Measurements from ENCODE around the gene GTF2IRD2. TPM values are rescaled to one million over a fixed set of nuclear protein-coding genes. Genes with fewer than 3 reads are reported as not detected.

Gene GTF2IRD2
- 1.9 and 9.6 TPM in 2 replicates for total RNA-seq

GRCh38 chr7:74850833-74851721, at the start of gene GTF2IRD2:
Gene GTF2IRD2 (minus strand): TSS chr7:74851605. CDS start chr7:74836378, 15,227 bp downstream.

GRCh38 chr7:74773760-74774750, 77.3 kb downstream of the GTF2IRD2 start, which contains the start of gene NCF1:
Gene NCF1 (plus strand): TSS chr7:74774011. CDS start chr7:74774032, 21 bp downstream.

Other genes starting within 250 kb of the GTF2IRD2 start
- 113 and 119 TPM in 2 replicates for gene GTF2I, start 193.9 kb downstream of the GTF2IRD2 start, total RNA-seq
- gene NCF1, start 77.6 kb downstream of the GTF2IRD2 start, total RNA-seq = 0.32 TPM in 1 of 2 replicates, not detected in the other
- gene CASTOR2, start 113.1 kb upstream of the GTF2IRD2 start, total RNA-seq = 9.6 and 26.4 TPM in 2 replicates
- 39.5 and 51.8 TPM in 2 replicates for gene RCC1L, start 222.2 kb upstream of the GTF2IRD2 start, total RNA-seq
- gene GTF2IRD2B, start 241.0 kb upstream of the GTF2IRD2 start, total RNA-seq = 11.7 and 13.9 TPM in 2 replicates

Measured in cardiac atrium fibroblast (primary cell).